ENCODE data around the gene THBS1. TPM values are rescaled to one million over a fixed set of nuclear protein-coding genes. Genes with fewer than 3 reads are reported as not detected.

The THBS1 gene
- total RNA-seq (100 to 1,000 TPM; 174 to 477 TPM), polyA plus RNA-seq (100 to 1,000 TPM in 1 of 2 donors, 10 to 100 TPM in 1; 35.3 to 544 TPM)
- long read RNA-seq, donor 1, full-length matches to known transcripts, result 7 of 7 reads
- long read RNA-seq, donor 1, partial matches to known transcripts, result 0 of 7 reads
- long read RNA-seq, donor 1, other reads (novel, unspliced or antisense), result 0 of 7 reads
- long read RNA-seq, donor 2, partial matches to known transcripts, result 0 of 1 reads
- long read RNA-seq, donor 2, other reads (novel, unspliced or antisense), result 0 of 1 reads
- long read RNA-seq, donor 3, result 0 reads
- long read RNA-seq, donor 4, partial matches to known transcripts, result 0 of 4 reads
- long read RNA-seq, donor 4, other reads (novel, unspliced or antisense), result 0 of 4 reads
- long read RNA-seq, donor 5, full-length matches to known transcripts, result 5 of 10 reads
- long read RNA-seq, donor 5, partial matches to known transcripts, result 5 of 10 reads
- long read RNA-seq, donor 5, other reads (novel, unspliced or antisense), result 0 of 10 reads

- WGBS, 2 donors, result 1% methylated on average over 56 to 74 of the region's 74 CpGs
- peak; percentile 64 for ATAC-seq (ENCODE audit: insufficient read depth, low FRiP score)
- H3K9me3 ChIP-seq (ENCODE audit: control insufficient read depth in 4 of 4, insufficient read depth in 3 of 4, low read length in 3 of 4), result no peaks in the 10 kb centered on the region
- peaks cover 9 to 39% (median 18%) of the 10 kb centered on the region in 4 donors for H3K36me3 ChIP-seq (ENCODE audit: control insufficient read depth in 4 of 4, insufficient read depth in 4 of 4, low read length in 4 of 4)
- H3K9ac ChIP-seq (ENCODE audit: insufficient read depth in 1 of 2, low read length in 2 of 2), result peak within 1 kb of the TSS; percentile 59 to 77
- no peak for TF ChIP-seq CTCF (IDR thresholded peaks at IDR 0.05; ENCODE audit: control extremely low read depth, extremely low read depth)
- H3K27me3 ChIP-seq (ENCODE audit: control insufficient read depth in 3 of 3, insufficient read depth in 3 of 3, low read length in 2 of 3), result no peaks in the 10 kb centered on the region
- peak; percentile 98 for DNase-seq
- H3K4me1 ChIP-seq (ENCODE audit: control insufficient read depth in 5 of 5, insufficient read depth in 5 of 5, low read length in 5 of 5), result peaks cover 0 to 56% (median 32%) of the 10 kb centered on the region in 5 donors
- peak within 1 kb of the TSS; percentile 94 to 97 for H3K27ac ChIP-seq (ENCODE audit: low read depth in 1 of 2, low read length in 1 of 2)
- peak within 1 kb of the TSS; percentile 51 for H3K4me3 ChIP-seq
Measured at GRCh38 chr15:39580485-39581241, at the start of gene THBS1. THBS1 (plus strand) TSS chr15:39581079; CDS start chr15:39581858, 779 bp downstream.

GRCh38 chr15:39534996-39535395 is 45.9 kb upstream of the THBS1 start:
- Histone ChIP-seq H3K27ac (ENCODE audit: low read depth in 1 of 2, low read length in 1 of 2) (no peak overlapping the region), H3K9ac (ENCODE audit: insufficient read depth in 1 of 2, low read length in 2 of 2) (no peak overlapping the region), H3K4me1 (ENCODE audit: control insufficient read depth in 5 of 5, insufficient read depth in 5 of 5, low read length in 5 of 5) (peaks cover 0 to 8% (median 0%) of the 10 kb centered on the region in 5 donors), H3K27me3 (ENCODE audit: control insufficient read depth in 3 of 3, insufficient read depth in 3 of 3, low read length in 2 of 3) (no peaks in the 10 kb centered on the region), H3K4me3 (no peak overlapping the region), H3K36me3 (ENCODE audit: control insufficient read depth in 4 of 4, insufficient read depth in 4 of 4, low read length in 4 of 4) (no peaks in the 10 kb centered on the region), H3K9me3 (ENCODE audit: control insufficient read depth in 4 of 4, insufficient read depth in 3 of 4, low read length in 3 of 4) (no peaks in the 10 kb centered on the region)
- ATAC-seq (ENCODE audit: insufficient read depth, low FRiP score), result no peak
- TF ChIP-seq CTCF (IDR thresholded peaks at IDR 0.05; ENCODE audit: control extremely low read depth, extremely low read depth), result no peak
- WGBS, 2 donors, result 89 to 97% methylated on average over 5 of the region's 5 CpGs
- DNase-seq, result no peak

DNA sequence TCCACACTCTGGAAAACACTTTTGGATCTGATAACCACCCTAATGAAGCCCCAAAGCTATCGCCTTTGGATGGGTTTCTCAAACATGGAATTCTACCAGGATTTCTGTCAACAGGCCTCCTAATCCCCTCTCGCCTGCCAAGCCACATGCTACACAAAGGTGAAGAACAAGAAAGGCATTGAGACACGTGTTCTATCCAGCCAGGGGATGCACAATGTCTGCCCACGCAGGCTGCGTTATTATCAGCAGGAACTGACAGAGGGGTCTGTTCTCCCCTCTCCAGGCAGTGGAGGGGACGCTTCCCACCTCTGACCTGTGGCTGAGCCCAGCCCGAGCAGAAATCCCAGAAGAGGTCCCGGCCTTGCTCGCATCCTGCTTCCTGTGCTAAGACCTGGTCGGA is 45.4 kb upstream of the THBS1 start:
- ATAC-seq (ENCODE audit: insufficient read depth, low FRiP score) (no peak), DNase-seq (no peak)
- no peak for TF ChIP-seq CTCF (IDR thresholded peaks at IDR 0.05; ENCODE audit: control extremely low read depth, extremely low read depth)
- Histone ChIP-seq H3K9ac (ENCODE audit: insufficient read depth in 1 of 2, low read length in 2 of 2) (no peak overlapping the region), H3K4me3 (no peak overlapping the region), H3K36me3 (ENCODE audit: control insufficient read depth in 4 of 4, insufficient read depth in 4 of 4, low read length in 4 of 4) (no peaks in the 10 kb centered on the region), H3K4me1 (ENCODE audit: control insufficient read depth in 5 of 5, insufficient read depth in 5 of 5, low read length in 5 of 5) (peaks cover 0 to 8% (median 0%) of the 10 kb centered on the region in 5 donors), H3K27ac (ENCODE audit: low read depth in 1 of 2, low read length in 1 of 2) (no peak overlapping the region), H3K27me3 (ENCODE audit: control insufficient read depth in 3 of 3, insufficient read depth in 3 of 3, low read length in 2 of 3) (no peaks in the 10 kb centered on the region), H3K9me3 (ENCODE audit: control insufficient read depth in 4 of 4, insufficient read depth in 3 of 4, low read length in 3 of 4) (no peaks in the 10 kb centered on the region)
- 86 to 88% methylated on average over 10 of the region's 10 CpGs for WGBS, 2 donors

All from lung (tissue), 16 donors.